HG03039 (cell line): Measurements from ENCODE around the gene RILPL1.
"Not testable (repeated sequence)": the region's sequence is repeated elsewhere in the genome, so short reads cannot be mapped to it uniquely, and the experiment has no call there.

Experiments
- ATAC-seq: cut with Tn5 transposase; IDR thresholded peaks from one replicate; pipeline ENCODE4 v1.9.1; 2021; ENCODE audit warnings: mild to moderate bottlenecking, moderate library complexity; ENCODE audit not compliant: unreplicated experiment

The RILPL1 gene

GRCh38 chr12:123471374-123472068 lies 62.0 kb downstream of the RILPL1 start:
- no peak for ATAC-seq

- ATAC-seq, result no peak
These were observed 63.5 kb downstream of the RILPL1 start for GRCh38 chr12:123469978-123470377.

GRCh38 chr12:123468786-123469185 lies 64.7 kb downstream of the RILPL1 start:
- peak; percentile 54 for ATAC-seq

GRCh38 chr12:123465084-123465483 lies 68.4 kb downstream of the RILPL1 start:
- ATAC-seq, result no peak

- not testable (repeated sequence) for ATAC-seq
These were observed 70.3 kb downstream of the RILPL1 start for GRCh38 chr12:123463174-123463573.

GRCh38 chr12:123457980-123458779 lies 75.3 kb downstream of the RILPL1 start, which contains the start of gene SNRNP35:
TSS of gene SNRNP35 (plus strand) at chr12:123458139. CDS start at chr12:123465541, 7,402 bp downstream.
- peak; percentile 51 for ATAC-seq

- ATAC-seq, result no peak
These were observed 80.4 kb downstream of the RILPL1 start for GRCh38 chr12:123453165-123453564.

GRCh38 chr12:123452276-123452550 lies 81.3 kb downstream of the RILPL1 start:
- not testable (repeated sequence) for ATAC-seq

GRCh38 chr12:123450636-123451035 lies 82.9 kb downstream of the RILPL1 start:
- ATAC-seq, result no peak

- ATAC-seq, result no peak
These were observed 83.7 kb downstream of the RILPL1 start for GRCh38 chr12:123449856-123450255.

- ATAC-seq, result no peak
These were observed 84.2 kb downstream of the RILPL1 start for GRCh38 chr12:123449249-123449733.

- no peak for ATAC-seq
These were observed 87.2 kb downstream of the RILPL1 start for GRCh38 chr12:123446333-123446713.

- ATAC-seq, result no peak
These were observed 87.9 kb downstream of the RILPL1 start for GRCh38 chr12:123445388-123446332.

- no peak for ATAC-seq
These were observed 89.2 kb downstream of the RILPL1 start for GRCh38 chr12:123444092-123445026.

GRCh38 chr12:123442774-123443173 lies 90.7 kb downstream of the RILPL1 start:
- ATAC-seq, result no peak

- peak; percentile 39 for ATAC-seq
These were observed 91.9 kb downstream of the RILPL1 start for GRCh38 chr12:123441523-123442164.

- peak; percentile 68 for ATAC-seq
These were observed 97.2 kb downstream of the RILPL1 start, which contains the start of gene RILPL2 for GRCh38 chr12:123436017-123436964. TSS of gene RILPL2 (minus strand) at chr12:123436684. CDS start at chr12:123436420, 264 bp downstream.

GRCh38 chr12:123435636-123436016 lies 97.9 kb downstream of the RILPL1 start:
- no peak for ATAC-seq
